T-helper 17 cell (primary cell): ENCODE data around the gene MTTP. TPM values are rescaled to one million over a fixed set of nuclear protein-coding genes. Genes with fewer than 3 reads are reported as not detected.
"Not testable (repeated sequence)": the region's sequence is repeated elsewhere in the genome, so short reads cannot be mapped to it uniquely, and the experiment has no call there.

Source experiments
- ATAC-seq: fragments of 150-1000 bp; cut with Tn5 transposase; 2 replicates; pipeline ENCODE4 v1.10.0; 2021; ENCODE audit warnings: mild to moderate bottlenecking, moderate library complexity
- DNase-seq, 3 donors: peaks; one replicate each; pipeline versions ENCODE4 v3.0.0 to v3.0.0-alpha.2; 2020 to 2021
- H3K9me3 ChIP-seq: one replicate; pipeline ENCODE4 v1.7.0; 2013; ENCODE audit warnings: low read length, mild to moderate bottlenecking; ENCODE audit not compliant: control insufficient read depth, poor library complexity, severe bottlenecking
- H3K27ac Mint-ChIP-seq: one replicate; pipeline ENCODE4 v1.8.0; 2022; ENCODE audit warnings: mild to moderate bottlenecking, moderate library complexity, mixed read lengths
- H3K27me3 Mint-ChIP-seq: one replicate; pipeline ENCODE4 v1.8.0; 2022; ENCODE audit warnings: mixed read lengths
- H3K36me3 Mint-ChIP-seq: one replicate; pipeline ENCODE4 v1.8.0; 2022; ENCODE audit warnings: low read depth, mixed read lengths
- H3K4me1 Mint-ChIP-seq: one replicate; pipeline ENCODE4 v1.8.0; 2022; ENCODE audit warnings: mild to moderate bottlenecking, mixed read lengths
- H3K4me3 Mint-ChIP-seq: one replicate; pipeline ENCODE4 v1.8.0; 2022; ENCODE audit warnings: mild to moderate bottlenecking, moderate library complexity, mixed read lengths
- total RNA-seq, 4 donors: library from RNA in 2 of 4; stranded (reverse) in 2 of 4; gene quantifications; one replicate each; pipeline ENCODE4 v1.2.3 and lab custom pipeline; 2022 to 2026

MTTP gene
- total RNA-seq, result not detected
- 0 to 0.30 reads per million in 2 donors for total RNA-seq (lab: John Stamatoyannopoulos, UW)

GRCh38 chr4:99574530-99575324 is at the start of gene MTTP:
Gene MTTP, plus strand, starts transcription at chr4:99574824. Its CDS starts 86 bp downstream, at chr4:99574910.
- H3K4me1 Mint-ChIP-seq, result peaks cover 3% of the 10 kb centered on the region
- H3K9me3 ChIP-seq, result no peaks in the 10 kb centered on the region
- peaks cover 62% of the 10 kb centered on the region for H3K27me3 Mint-ChIP-seq
- ATAC-seq (no peak), DNase-seq (no peak)
- peaks cover 8% of the 10 kb centered on the region for H3K36me3 Mint-ChIP-seq
- no peak within 1 kb of the TSS for H3K4me3 Mint-ChIP-seq
- H3K27ac Mint-ChIP-seq, result no peak within 1 kb of the TSS

GRCh38 chr4:99529228-99529627 is 45.4 kb upstream of the MTTP start:
- DNase-seq (no peak), ATAC-seq (no peak)
- Mint-ChIP-seq H3K27me3 (peaks cover 53% of the 10 kb centered on the region), H3K36me3 (no peaks in the 10 kb centered on the region), H3K27ac (no peak overlapping the region), H3K4me3 (no peak overlapping the region), H3K4me1 (no peaks in the 10 kb centered on the region)
- H3K9me3 ChIP-seq, result no peaks in the 10 kb centered on the region

- ATAC-seq (no peak), DNase-seq (no peak)
- no peak overlapping the region for H3K4me3 Mint-ChIP-seq
- no peak overlapping the region for H3K27ac Mint-ChIP-seq
- no peaks in the 10 kb centered on the region for H3K36me3 Mint-ChIP-seq
- H3K27me3 Mint-ChIP-seq, result peaks cover 51% of the 10 kb centered on the region
- no peaks in the 10 kb centered on the region for H3K4me1 Mint-ChIP-seq
- H3K9me3 ChIP-seq, result no peaks in the 10 kb centered on the region
These were observed 44.7 kb upstream of the MTTP start for GRCh38 chr4:99529956-99530355.

GRCh38 chr4:99534699-99535098 is 39.9 kb upstream of the MTTP start:
- not testable (repeated sequence) for H3K27ac Mint-ChIP-seq, H3K4me1 Mint-ChIP-seq

GRCh38 chr4:99536271-99536670 is 38.4 kb upstream of the MTTP start:
- Mint-ChIP-seq H3K4me3 (no peak overlapping the region), H3K4me1 (no peaks in the 10 kb centered on the region), H3K27me3 (peaks cover 44% of the 10 kb centered on the region), H3K36me3 (no peaks in the 10 kb centered on the region), H3K27ac (no peak overlapping the region)
- ATAC-seq, result no peak
- no peak for DNase-seq
- no peaks in the 10 kb centered on the region for H3K9me3 ChIP-seq

More at GRCh38 chr4:99534699-99535098, 39.9 kb upstream of the MTTP start:
- ATAC-seq, H3K36me3 Mint-ChIP-seq, DNase-seq, H3K4me3 Mint-ChIP-seq, H3K9me3 ChIP-seq: not testable (repeated sequence)
- peaks cover 53% of the 10 kb centered on the region for H3K27me3 Mint-ChIP-seq

DNA sequence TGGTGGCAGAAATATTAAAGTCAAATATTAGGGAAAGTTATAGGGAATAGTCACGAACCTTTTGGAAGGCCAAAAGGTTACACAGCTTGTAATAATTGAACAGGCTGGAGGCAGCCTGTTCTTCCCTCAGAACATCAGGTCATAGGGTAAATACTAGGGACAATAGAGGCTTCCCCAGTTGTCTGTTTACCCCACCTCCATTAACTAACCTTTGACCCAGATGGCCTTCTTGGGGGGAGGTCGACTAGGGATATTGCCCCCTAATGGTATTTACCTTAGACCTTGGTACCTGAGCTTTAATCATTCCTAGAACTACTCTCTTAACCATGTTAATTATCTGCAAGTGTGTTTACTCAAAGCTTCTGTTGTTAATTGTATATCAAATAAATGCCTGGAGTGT is 37.8 kb upstream of the MTTP start:
- no peak for DNase-seq
- ATAC-seq, result no peak
- no peak overlapping the region for H3K4me3 Mint-ChIP-seq
- peaks cover 38% of the 10 kb centered on the region for H3K27me3 Mint-ChIP-seq
- H3K27ac Mint-ChIP-seq, result no peak overlapping the region
- H3K36me3 Mint-ChIP-seq, result no peaks in the 10 kb centered on the region
- no peaks in the 10 kb centered on the region for H3K9me3 ChIP-seq
- no peaks in the 10 kb centered on the region for H3K4me1 Mint-ChIP-seq

DNA sequence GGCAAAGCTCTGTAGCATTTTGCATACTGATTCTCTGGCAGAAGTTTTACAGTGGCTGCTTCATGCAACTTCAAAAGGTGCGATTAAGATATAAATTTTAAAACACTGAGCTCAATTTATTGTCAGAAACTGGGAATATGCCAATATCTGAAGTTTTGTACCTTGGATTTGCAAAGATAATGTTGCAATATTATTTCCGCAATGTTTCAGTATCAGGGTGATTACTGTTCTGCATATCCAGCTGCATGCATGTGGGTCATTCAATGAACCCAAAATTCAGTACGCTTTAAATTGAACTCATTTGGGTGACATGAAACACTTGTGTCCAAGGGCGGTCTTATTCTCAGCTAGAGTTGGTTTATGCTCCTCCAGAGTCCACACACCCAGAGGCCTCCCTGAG is 37.0 kb upstream of the MTTP start:
- Mint-ChIP-seq H3K27me3 (peaks cover 30% of the 10 kb centered on the region), H3K36me3 (no peaks in the 10 kb centered on the region), H3K27ac (no peak overlapping the region), H3K4me3 (no peak overlapping the region), H3K4me1 (no peaks in the 10 kb centered on the region)
- no peak for DNase-seq
- H3K9me3 ChIP-seq, result no peaks in the 10 kb centered on the region
- no peak for ATAC-seq

GRCh38 chr4:99540277-99540939 is 34.2 kb upstream of the MTTP start:
- no peak overlapping the region for H3K27ac Mint-ChIP-seq
- no peaks in the 10 kb centered on the region for H3K4me1 Mint-ChIP-seq
- ATAC-seq (no peak), DNase-seq (no peak)
- H3K9me3 ChIP-seq, result no peaks in the 10 kb centered on the region
- H3K36me3 Mint-ChIP-seq, result peaks cover 3% of the 10 kb centered on the region
- H3K4me3 Mint-ChIP-seq, result no peak overlapping the region
- H3K27me3 Mint-ChIP-seq, result peaks cover 20% of the 10 kb centered on the region

DNA sequence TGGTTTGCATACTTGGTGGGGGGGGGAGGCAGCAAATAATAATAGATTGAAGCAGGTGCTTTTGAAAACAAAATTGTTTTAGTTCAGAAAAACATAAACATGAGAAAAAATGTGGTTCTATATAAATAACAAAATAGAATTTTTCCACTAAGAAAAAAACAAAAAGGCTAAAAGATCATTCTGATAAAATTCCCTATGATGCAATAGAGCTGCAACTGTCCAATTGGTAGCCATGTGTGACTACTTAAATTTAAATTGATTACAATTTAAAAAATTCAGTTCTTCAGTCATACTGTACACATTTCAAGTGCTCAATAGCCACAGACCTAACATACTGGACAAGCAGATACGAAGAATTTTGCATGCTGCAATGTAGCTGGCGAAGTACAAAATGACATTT is 21.8 kb upstream of the MTTP start:
- Mint-ChIP-seq H3K4me1 (no peaks in the 10 kb centered on the region), H3K36me3 (peaks cover 6% of the 10 kb centered on the region), H3K27me3 (no peaks in the 10 kb centered on the region), H3K4me3 (no peak overlapping the region), H3K27ac (no peak overlapping the region)
- no peak for DNase-seq
- H3K9me3 ChIP-seq, result no peaks in the 10 kb centered on the region
- ATAC-seq, result no peak

GRCh38 chr4:99563310-99564186 is 11.1 kb upstream of the MTTP start, which contains the start of gene TRMT10A:
Gene TRMT10A, minus strand, starts transcription at chr4:99564039. Its CDS starts 4,701 bp downstream, at chr4:99559338.
- Mint-ChIP-seq H3K27ac (peak within 1 kb of the TSS; percentile 97), H3K27me3 (peaks cover 19% of the 10 kb centered on the region)
- ATAC-seq, result peak; percentile 87

DNA sequence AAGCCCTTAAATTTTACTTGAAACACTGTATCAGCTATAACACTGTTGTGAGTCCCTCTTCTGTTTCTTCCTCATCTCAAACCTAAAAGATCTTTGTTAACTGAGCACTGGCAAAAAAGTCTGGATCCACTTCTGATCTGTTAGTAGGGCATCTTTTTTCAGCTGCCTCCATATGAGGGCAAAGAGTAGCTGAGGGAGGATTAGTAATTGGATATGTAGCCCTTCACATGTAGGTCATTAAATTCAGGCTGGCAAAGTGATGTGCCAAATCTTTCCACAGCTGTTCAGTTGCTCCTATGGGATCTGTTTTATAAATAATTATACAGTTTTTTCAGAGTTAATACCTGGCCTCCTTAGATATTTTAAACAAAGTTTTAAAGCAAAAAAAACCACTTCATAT is 9.7 kb upstream of the MTTP start:
- Mint-ChIP-seq H3K36me3 (peaks cover 3% of the 10 kb centered on the region), H3K27me3 (peaks cover 27% of the 10 kb centered on the region), H3K4me1 (peaks cover 16% of the 10 kb centered on the region), H3K27ac (no peak overlapping the region), H3K4me3 (peak overlapping the region; percentile 26)
- ATAC-seq, result no peak
- no peaks in the 10 kb centered on the region for H3K9me3 ChIP-seq
- no peak for DNase-seq

More at GRCh38 chr4:99563310-99564186, 11.1 kb upstream of the MTTP start, which contains the start of gene TRMT10A:
- Mint-ChIP-seq H3K4me1 (peaks cover 16% of the 10 kb centered on the region), H3K4me3 (peak within 1 kb of the TSS; percentile 93), H3K36me3 (peaks cover 3% of the 10 kb centered on the region)
- H3K9me3 ChIP-seq, result no peaks in the 10 kb centered on the region
- peak; percentile 84 to 90 (median 85) for DNase-seq

GRCh38 chr4:99571883-99572282 is 2.7 kb upstream of the MTTP start:
- Mint-ChIP-seq H3K27me3 (peaks cover 56% of the 10 kb centered on the region), H3K27ac (no peak overlapping the region), H3K36me3 (peaks cover 5% of the 10 kb centered on the region), H3K4me1 (peaks cover 5% of the 10 kb centered on the region), H3K4me3 (no peak overlapping the region)
- DNase-seq (no peak), ATAC-seq (no peak)
- H3K9me3 ChIP-seq, result no peaks in the 10 kb centered on the region
